ENCODE measurements around the gene TMEM200A.

The TMEM200A gene

GRCh38 chr6:130489514-130489913 is 123.7 kb downstream of the TMEM200A start:
- no peak for DNase-seq (ENCODE audit: low read depth in 2 of 2)

Data from stimulated activated CD4-positive, alpha-beta T cell treated with anti-CD3 and anti-CD28 coated beads, Interleukin-15, amount 100 ng/mL, for 48 hours (primary cell).